Adrenal gland (tissue), 12 donors: ENCODE results near the gene MALRD1. TPM values are rescaled to one million over a fixed set of nuclear protein-coding genes. Genes with fewer than 3 reads are reported as not detected.

Experiments used
- DNase-seq, 7 donors: peaks; one replicate each; pipeline ENCODE4 v3.0.0-alpha.2; 2019 to 2020
- H3K27ac ChIP-seq, 5 donors: fragments of 200-600 bp; sonication (generic) in 4 of 5; 1 replicate in 3 of 5; 2 replicates in 2 of 5; pipeline versions ENCODE4 v1.5.1 to v1.8.0; 2016 to 2020; ENCODE audit warnings: mild to moderate bottlenecking in 1 of 5
- H3K27me3 ChIP-seq: fragments of 200-600 bp; 2 replicates; pipeline ENCODE4 v1.8.0; 2021
- H3K36me3 ChIP-seq, 2 donors: fragments of 200-600 bp; replicated peaks in 1 of 2; 1 replicate in 1 of 2; 2 replicates in 1 of 2; pipeline versions ENCODE4 v1.5.1 to v1.8.0; 2018 to 2022
- H3K4me1 ChIP-seq, 2 donors: fragments of 200-600 bp; replicated peaks in 1 of 2; 1 replicate in 1 of 2; 2 replicates in 1 of 2; pipeline versions ENCODE4 v1.5.1 to v1.8.0; 2018 to 2021
- H3K4me3 ChIP-seq, 4 donors: fragments of 200-600 bp; sonication (generic) in 3 of 4; one replicate each; pipeline ENCODE4 v1.5.1; 2016 to 2018
- H3K9me3 ChIP-seq, 3 donors: fragments of 200-600 bp; sonication (generic) in 1 of 3; replicated peaks in 1 of 3; 1 replicate in 2 of 3; 2 replicates in 1 of 3; pipeline versions ENCODE4 v1.5.1 to v1.8.0; 2016 to 2021
- CTCF ChIP-seq, 6 experiments: fragments of 450-650 bp in 4 of 6; fragments of 200-600 bp in 2 of 6; sonication (generic) in 1 of 6; IDR thresholded peaks; 1 replicate in 5 of 6; 2 replicates in 1 of 6; pipeline versions ENCODE4 v1.5.1 to v1.8.0; 2016 to 2021; ENCODE audit warnings: antibody characterized with exemption in 6 of 6, mild to moderate bottlenecking in 2 of 6, moderate library complexity in 1 of 6
- POLR2A ChIP-seq, 2 donors: fragments of 450-650 bp; IDR thresholded peaks; one replicate each; pipeline ENCODE4 v1.6.1; 2017; ENCODE audit warnings: antibody characterized with exemption in 2 of 2, mild to moderate bottlenecking in 2 of 2, moderate library complexity in 1 of 2
- WGBS, 4 donors: extraction: QIAGEN DNeasy Blood & Tissue Kit in 2 of 4; methylation state at CpG; one replicate each; pipeline versions ENCODE4 v1.1.5 to v1.1.7; 2013 to 2017; 5-methylcytosine and 5-hydroxymethylcytosine counted together
- intact Hi-C, 2 donors: fragments of 100-400 bp; cut with DNase I; formaldehyde crosslinking; loops; one replicate each; pipeline versions ENCODE4 v1.14.1 to v1.15.0; 2022 to 2023
- polyA plus RNA-seq, 3 donors: library from polyadenylated mRNA; stranded (reverse); fragments of 200-250 nt in 2 of 3; fragments of 350-450 nt in 1 of 3; fragmentation: Illumina TruSeq in 1 of 3; extraction: RNeasy Lipid Tissue Mini Kit (QIAGEN cat#74804) in 1 of 3; gene quantifications; one replicate each; pipeline ENCODE4 v1.2.3, GENCODE V29; 2013 to 2014
- total RNA-seq, 9 donors: library from RNA; depleted of rRNA in 4 of 9; stranded (reverse); fragments of >200 nt in 4 of 9; fragments of 120-200 nt in 1 of 9; fragmentation: NEBNext Ultra II Directional in 1 of 9; extraction: Animal tissue kit (Norgen Biotek cat#: 25700) in 1 of 9; gene quantifications; one replicate each; pipeline versions ENCODE4 v1.1.0 to v1.2.4, GENCODE V29; 2013 to 2023
- donor health status: healthy with polysubstance abuse.
- donor health status: Bipolar disorder and iron deficiency.
- donor health status: DM: yes; HTN: yes; CAD: no.
- donor health status: DM: no; HTN: no; CAD: no.
- donor health status: DM: no; HTN: no; CAD: no.
- donor health status: DM: yes; HTN: yes; CAD: no.

The MALRD1 gene
- total and polyA plus RNA-seq, 12 donors: 0.48 to 6.2 (median 1.9) TPM

DNA sequence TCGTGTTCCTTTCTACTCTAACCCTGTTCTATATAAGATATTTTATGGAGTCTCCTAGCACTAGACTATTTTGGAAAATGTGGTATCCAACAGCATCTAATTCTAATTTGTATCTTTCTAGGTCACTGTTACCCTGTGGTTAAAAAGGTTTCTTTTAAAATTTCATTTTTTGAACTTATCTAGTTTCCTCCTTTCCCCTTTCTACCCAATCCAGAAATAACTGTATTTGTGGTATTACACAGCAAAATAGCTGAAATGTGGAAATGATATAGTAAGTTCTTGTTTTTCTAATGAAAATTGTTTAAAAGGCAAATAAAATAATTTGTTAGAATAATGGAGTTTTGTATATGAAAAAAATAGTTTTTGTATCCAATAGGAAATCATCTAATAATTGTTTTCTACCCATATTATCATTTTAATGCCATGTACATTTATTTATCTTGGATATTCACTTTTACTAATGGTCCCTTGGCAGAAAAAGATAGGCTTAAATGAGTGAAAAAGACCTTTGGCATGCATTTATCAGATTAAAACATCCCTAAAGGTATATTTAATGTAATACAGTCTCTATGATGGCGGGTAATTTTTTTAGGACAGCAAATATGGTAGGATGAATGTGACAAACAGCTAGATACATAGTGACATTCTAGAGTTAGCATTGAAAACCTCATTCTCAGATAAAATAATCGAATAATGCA lies 592.1 kb downstream of the MALRD1 start:
- 70 to 86% (median 77%) methylated on average over 3 of the region's 3 CpGs for WGBS, 4 donors
- Histone ChIP-seq H3K27ac (no peak overlapping the region), H3K4me1 (peaks cover 6 to 7% of the 10 kb centered on the region in 2 donors), H3K27me3 (no peaks in the 10 kb centered on the region), H3K4me3 (no peak overlapping the region), H3K36me3 (no peaks in the 10 kb centered on the region), H3K9me3 (no peaks in the 10 kb centered on the region)
- TF ChIP-seq POLR2A (IDR thresholded peaks at IDR 0.05): no peak
- no peak for TF ChIP-seq CTCF (IDR thresholded peaks at IDR 0.05)
- intact Hi-C loops: no loop called here
- DNase-seq: no peak

DNA sequence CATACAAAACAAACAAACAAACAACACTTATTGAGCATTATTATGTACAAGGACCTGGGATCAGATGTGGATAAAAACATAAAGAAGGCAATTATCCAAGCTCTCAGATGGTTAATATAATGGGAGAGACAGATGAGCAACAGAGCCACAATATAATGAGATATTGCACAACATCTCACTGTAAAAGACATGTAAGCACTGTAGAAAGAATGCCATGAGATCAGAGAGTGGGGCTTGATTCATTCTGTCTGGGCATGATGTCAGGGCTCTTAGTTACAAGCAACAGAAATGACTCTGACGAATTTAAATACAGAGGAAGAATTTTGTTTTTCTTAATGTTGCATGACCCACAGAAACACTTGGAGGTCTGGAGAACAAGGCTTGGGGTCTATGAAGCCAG lies 602.9 kb downstream of the MALRD1 start:
- no peaks in the 10 kb centered on the region for H3K9me3 ChIP-seq

GRCh38 chr10:19652750-19653149 lies 604.1 kb downstream of the MALRD1 start:
- Histone ChIP-seq H3K9me3 (no peaks in the 10 kb centered on the region), H3K4me1 (peaks cover 10% of the 10 kb centered on the region in 2 donors), H3K4me3 (no peak overlapping the region), H3K27me3 (no peaks in the 10 kb centered on the region), H3K36me3 (no peaks in the 10 kb centered on the region), H3K27ac (no peak overlapping the region)
- no peak for DNase-seq
- WGBS, 4 donors: 55 to 76% (median 66%) methylated on average over 1 of the region's 1 CpG
- intact Hi-C loops: no loop called here
- no peak for TF ChIP-seq CTCF (IDR thresholded peaks at IDR 0.05)
- no peak for TF ChIP-seq POLR2A (IDR thresholded peaks at IDR 0.05)

More for the DNA sequence above, 602.9 kb downstream of the MALRD1 start:
- Histone ChIP-seq H3K4me1 (peaks cover 5 to 6% of the 10 kb centered on the region in 2 donors), H3K27ac (no peak overlapping the region), H3K36me3 (no peaks in the 10 kb centered on the region), H3K27me3 (no peaks in the 10 kb centered on the region), H3K4me3 (no peak overlapping the region)
- DNase-seq: no peak
- intact Hi-C loops: no loop called here
- TF ChIP-seq CTCF (IDR thresholded peaks at IDR 0.05) (no peak), POLR2A (IDR thresholded peaks at IDR 0.05) (no peak)
- 64 to 81% (median 71%) methylated on average over 1 of the region's 1 CpG for WGBS, 4 donors

GRCh38 chr10:19653931-19654330 lies 605.3 kb downstream of the MALRD1 start:
- DNase-seq: no peak
- WGBS, 4 donors: 77 to 91% (median 81%) methylated on average over 2 of the region's 2 CpGs
- H3K36me3 ChIP-seq: no peaks in the 10 kb centered on the region
- H3K9me3 ChIP-seq: no peaks in the 10 kb centered on the region
- H3K4me3 ChIP-seq: no peak overlapping the region
- no peak overlapping the region for H3K27ac ChIP-seq
- intact Hi-C loops: no loop called here
- TF ChIP-seq CTCF (IDR thresholded peaks at IDR 0.05) (no peak), POLR2A (IDR thresholded peaks at IDR 0.05) (no peak)
- no peaks in the 10 kb centered on the region for H3K27me3 ChIP-seq
- H3K4me1 ChIP-seq: peaks cover 10% of the 10 kb centered on the region in 2 donors
